Skeletal muscle tissue (tissue), 4 donors: Measurements from ENCODE around the gene DUOX1. TPM values are rescaled to one million over a fixed set of nuclear protein-coding genes. Genes with fewer than 3 reads are reported as not detected.

ENCODE experiments used
- H3K27ac ChIP-seq: one replicate; pipeline ENCODE4 v1.7.0; 2013; ENCODE audit warnings: mild to moderate bottlenecking, low read depth, low read length, inconsistent platforms
- H3K27me3 ChIP-seq, 3 donors: one replicate each; pipeline ENCODE4 v1.7.0; 2013; ENCODE audit warnings: low read length in 3 of 3; ENCODE audit not compliant: control insufficient read depth in 3 of 3, insufficient read depth in 3 of 3
- H3K36me3 ChIP-seq, 3 donors: one replicate each; pipeline ENCODE4 v1.7.0; 2013; ENCODE audit warnings: low read length in 3 of 3; ENCODE audit not compliant: control insufficient read depth in 3 of 3, insufficient read depth in 3 of 3
- H3K4me1 ChIP-seq, 3 donors: one replicate each; pipeline ENCODE4 v1.7.0; 2013; ENCODE audit warnings: low read length in 3 of 3, mild to moderate bottlenecking in 3 of 3; ENCODE audit not compliant: control insufficient read depth in 3 of 3, insufficient read depth in 3 of 3
- H3K4me3 ChIP-seq, 3 donors: one replicate each; pipeline ENCODE4 v1.7.0; 2013; ENCODE audit warnings: low read length in 3 of 3
- H3K9ac ChIP-seq, 3 donors: one replicate each; pipeline ENCODE4 v1.7.0; 2013; ENCODE audit warnings: low read length in 3 of 3, mild to moderate bottlenecking in 3 of 3, moderate library complexity in 2 of 3, low read depth in 1 of 3
- H3K9me3 ChIP-seq, 3 donors: one replicate each; pipeline ENCODE4 v1.7.0; 2013; ENCODE audit warnings: low read length in 3 of 3; ENCODE audit not compliant: control insufficient read depth in 3 of 3
- total RNA-seq: library from RNA; depleted of rRNA; stranded (reverse); fragments of >200 nt; gene quantifications from one replicate; pipeline ENCODE4 v1.2.3, GENCODE V29; 2014
- donor health status: Osteomylitis.

DUOX1 gene
- total RNA-seq, 1 donor from 2014 or later: under 0.01 TPM

- peak overlapping the region; percentile 45 to 63 (median 51) for H3K4me3 ChIP-seq
- H3K27me3 ChIP-seq: peaks cover 0 to 8% (median 7%) of the 10 kb centered on the region in 3 donors
- peak overlapping the region; percentile 15 for H3K27ac ChIP-seq
- peak overlapping the region; percentile 27 to 62 (median 33) for H3K9ac ChIP-seq
- H3K4me1 ChIP-seq: peaks cover 15 to 23% (median 18%) of the 10 kb centered on the region in 3 donors
- no peaks in the 10 kb centered on the region for H3K36me3 ChIP-seq
- H3K9me3 ChIP-seq: no peaks in the 10 kb centered on the region
These were observed 56.3 kb downstream of the DUOX1 start for GRCh38 chr15:45185903-45186770.

- H3K27ac ChIP-seq: peak overlapping the region; percentile 15
- H3K36me3 ChIP-seq: no peaks in the 10 kb centered on the region
- H3K9ac ChIP-seq: peak overlapping the region; percentile 27 to 62 (median 33)
- H3K9me3 ChIP-seq: no peaks in the 10 kb centered on the region
- peaks cover 0 to 8% (median 7%) of the 10 kb centered on the region in 3 donors for H3K27me3 ChIP-seq
- peak overlapping the region; percentile 45 to 63 (median 51) for H3K4me3 ChIP-seq
- H3K4me1 ChIP-seq: peaks cover 15 to 23% (median 16%) of the 10 kb centered on the region in 3 donors
These were observed 57.2 kb downstream of the DUOX1 start for GRCh38 chr15:45186771-45187577.

- Histone ChIP-seq H3K4me1 (peaks cover 15 to 23% (median 16%) of the 10 kb centered on the region in 3 donors), H3K4me3 (no peak overlapping the region), H3K27me3 (peaks cover 0 to 8% (median 7%) of the 10 kb centered on the region in 3 donors), H3K9me3 (no peaks in the 10 kb centered on the region), H3K9ac (no peak overlapping the region), H3K27ac (peak overlapping the region; percentile 15), H3K36me3 (no peaks in the 10 kb centered on the region)
These were observed 57.7 kb downstream of the DUOX1 start for GRCh38 chr15:45187578-45187893.

GRCh38 chr15:45187894-45188830 is 58.4 kb downstream of the DUOX1 start, which contains the start of gene SHF:
SHF (minus strand) TSS chr15:45187966; CDS start chr15:45187951, 15 bp downstream.
- no peaks in the 10 kb centered on the region for H3K36me3 ChIP-seq
- peak within 1 kb of the TSS; percentile 15 for H3K27ac ChIP-seq
- no peaks in the 10 kb centered on the region for H3K9me3 ChIP-seq

GRCh38 chr15:45197512-45197911 is 67.7 kb downstream of the DUOX1 start:
- peak overlapping the region in 1 of 3 donors; percentile 97 for H3K4me3 ChIP-seq
- H3K9me3 ChIP-seq: no peaks in the 10 kb centered on the region
- H3K27ac ChIP-seq: no peak overlapping the region
- H3K9ac ChIP-seq: no peak overlapping the region
- H3K27me3 ChIP-seq: no peaks in the 10 kb centered on the region
- H3K36me3 ChIP-seq: no peaks in the 10 kb centered on the region
- H3K4me1 ChIP-seq: peaks cover 8 to 26% (median 12%) of the 10 kb centered on the region in 3 donors

More at GRCh38 chr15:45187894-45188830, 58.4 kb downstream of the DUOX1 start, which contains the start of gene SHF:
- peak within 1 kb of the TSS; percentile 60 to 77 (median 72) for H3K9ac ChIP-seq
- H3K27me3 ChIP-seq: peaks cover 0 to 8% (median 7%) of the 10 kb centered on the region in 3 donors
- peaks cover 15 to 23% (median 16%) of the 10 kb centered on the region in 3 donors for H3K4me1 ChIP-seq
- peak within 1 kb of the TSS; percentile 76 to 89 (median 81) for H3K4me3 ChIP-seq

GRCh38 chr15:45198337-45199135 is 68.7 kb downstream of the DUOX1 start:
- peaks cover 8 to 27% (median 14%) of the 10 kb centered on the region in 3 donors for H3K4me1 ChIP-seq

GRCh38 chr15:45199136-45199810 is 69.5 kb downstream of the DUOX1 start:
- Histone ChIP-seq H3K4me1 (peaks cover 8 to 27% (median 14%) of the 10 kb centered on the region in 3 donors), H3K36me3 (no peaks in the 10 kb centered on the region), H3K9me3 (no peaks in the 10 kb centered on the region)

More at GRCh38 chr15:45198337-45199135, 68.7 kb downstream of the DUOX1 start:
- Histone ChIP-seq H3K9ac (peak overlapping the region; percentile 74 to 99 (median 97)), H3K27ac (peak overlapping the region; percentile 100), H3K27me3 (no peaks in the 10 kb centered on the region), H3K36me3 (no peaks in the 10 kb centered on the region), H3K9me3 (no peaks in the 10 kb centered on the region), H3K4me3 (peak overlapping the region; percentile 82 to 97 (median 97))

GRCh38 chr15:45200001-45200798 is 70.4 kb downstream of the DUOX1 start:
- Histone ChIP-seq H3K9me3 (no peaks in the 10 kb centered on the region), H3K27ac (peak overlapping the region; percentile 100), H3K9ac (peak overlapping the region; percentile 92 to 99 (median 97)), H3K4me1 (peaks cover 8 to 27% (median 14%) of the 10 kb centered on the region in 3 donors), H3K4me3 (peak overlapping the region; percentile 82 to 97 (median 97)), H3K27me3 (no peaks in the 10 kb centered on the region), H3K36me3 (no peaks in the 10 kb centered on the region)

More at GRCh38 chr15:45199136-45199810, 69.5 kb downstream of the DUOX1 start:
- Histone ChIP-seq H3K9ac (peak overlapping the region; percentile 74 to 99 (median 97)), H3K27me3 (no peaks in the 10 kb centered on the region), H3K4me3 (peak overlapping the region; percentile 82 to 97 (median 97)), H3K27ac (peak overlapping the region; percentile 100)
